GM23248 (cell line): ENCODE data around the gene LSM11.

Source experiments
- EZH2 ChIP-seq: fragments of 200-600 bp; sonication (generic); IDR thresholded peaks from 2 replicates; pipeline ENCODE4 v1.6.1; 2018; ENCODE audit warnings: antibody characterized with exemption, mild to moderate bottlenecking; ENCODE audit not compliant: insufficient read depth, poor library complexity, severe bottlenecking
- EZH2phosphoT487 ChIP-seq: fragments of 200-600 bp; sonication (generic); IDR thresholded peaks from 2 replicates; pipeline ENCODE4 v1.6.1; 2018; ENCODE audit warnings: antibody characterized with exemption, moderate library complexity, mild to moderate bottlenecking, low read depth; ENCODE audit not compliant: insufficient read depth

DNA sequence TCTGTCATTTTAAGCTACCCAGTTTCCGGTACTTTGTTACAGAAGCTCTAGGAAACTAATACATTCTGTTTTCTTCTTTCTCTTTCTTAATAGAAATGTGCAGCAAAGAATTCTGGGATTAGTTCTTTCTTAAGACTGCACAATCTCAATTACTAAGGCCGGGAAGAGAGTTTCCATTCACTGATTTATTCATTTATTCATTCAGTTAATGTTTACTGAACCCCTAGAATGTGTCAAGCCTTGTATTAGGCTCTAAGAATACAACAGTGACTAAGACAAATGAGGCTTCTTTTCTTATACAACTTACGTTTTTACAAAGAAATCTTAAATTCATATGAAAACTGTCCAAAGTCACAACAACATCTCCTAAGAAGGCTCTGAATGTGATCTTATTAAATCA is 39.8 kb upstream of the LSM11 start:
- no peak for TF ChIP-seq EZH2
- TF ChIP-seq EZH2phosphoT487: no peak
